GM23338 (cell line): Measurements from ENCODE around the gene HGF. TPM values are rescaled to one million over a fixed set of nuclear protein-coding genes. Genes with fewer than 3 reads are reported as not detected.

Source experiments
- ATAC-seq: fragments of 200-7000 bp; cut with Tn5 transposase; 3 replicates; pipeline ENCODE4 v1.9.1; 2020
- DNase-seq: peaks from one replicate; pipeline ENCODE4 v3.0.0-alpha.2; 2015; ENCODE audit warnings: low spot score
- H2AFZ ChIP-seq: fragments of 200-600 bp; sonication (generic); 2 replicates; pipeline ENCODE4 v1.8.0; 2016; ENCODE audit warnings: antibody characterized with exemption, mild to moderate bottlenecking, moderate library complexity
- H3F3A ChIP-seq: fragments of 200-600 bp; sonication (generic); replicated peaks from 2 replicates; pipeline ENCODE4 v1.8.0; 2017; ENCODE audit warnings: antibody characterized with exemption, mixed run types, low read depth
- H3K27ac ChIP-seq: fragments of 200-600 bp; sonication (generic); 2 replicates; pipeline ENCODE4 v1.6.1; 2016; ENCODE audit warnings: low read depth
- H3K27me3 ChIP-seq: fragments of 200-600 bp; sonication (generic); 2 replicates; pipeline ENCODE4 v1.8.0; 2016; ENCODE audit warnings: mild to moderate bottlenecking, mixed run types, moderate library complexity; ENCODE audit not compliant: insufficient read depth
- H3K36me3 ChIP-seq: fragments of 200-600 bp; sonication (generic); 2 replicates; pipeline ENCODE4 v1.8.0; 2016; ENCODE audit warnings: mild to moderate bottlenecking; ENCODE audit not compliant: insufficient read depth
- H3K4me1 ChIP-seq: fragments of 200-600 bp; sonication (generic); 2 replicates; pipeline ENCODE4 v1.8.0; 2016; ENCODE audit warnings: mild to moderate bottlenecking, moderate library complexity; ENCODE audit not compliant: insufficient read depth
- H3K4me2 ChIP-seq: fragments of 200-600 bp; sonication (generic); 2 replicates; pipeline ENCODE4 v1.7.1; 2017; ENCODE audit warnings: mixed run types
- H3K4me3 ChIP-seq: fragments of 200-600 bp; sonication (generic); 2 replicates; pipeline ENCODE4 v1.6.1; 2016; ENCODE audit warnings: mixed run types
- H3K79me2 ChIP-seq: fragments of 200-600 bp; sonication (generic); replicated peaks from 2 replicates; pipeline ENCODE4 v1.8.0; 2017; ENCODE audit warnings: mild to moderate bottlenecking; ENCODE audit not compliant: insufficient read depth
- H3K9me2 ChIP-seq: fragments of 200-600 bp; sonication (generic); 2 replicates; pipeline ENCODE4 v1.8.0; 2017; ENCODE audit not compliant: insufficient read depth
- H4K20me1 ChIP-seq: fragments of 200-600 bp; sonication (generic); replicated peaks from 2 replicates; pipeline ENCODE4 v1.8.0; 2017; ENCODE audit warnings: mild to moderate bottlenecking; ENCODE audit not compliant: insufficient read depth
- H3K27ac Mint-ChIP-seq: 2 replicates; pipeline ENCODE4 v1.8.0; 2020; ENCODE audit warnings: inconsistent platforms, mild to moderate bottlenecking, moderate library complexity, mixed read lengths
- H3K27me3 Mint-ChIP-seq: 3 replicates; pipeline ENCODE4 v1.8.0; 2022; ENCODE audit warnings: low read depth, mild to moderate bottlenecking, moderate library complexity, mixed read lengths, inconsistent platforms; ENCODE audit not compliant: insufficient read depth, poor library complexity
- H3K36me3 Mint-ChIP-seq: 3 replicates; pipeline ENCODE4 v1.8.0; 2021; ENCODE audit warnings: low read depth, mild to moderate bottlenecking, inconsistent platforms, moderate library complexity, mixed read lengths
- H3K4me1 Mint-ChIP-seq: 3 replicates; pipeline ENCODE4 v1.8.0; 2020; ENCODE audit warnings: mild to moderate bottlenecking, inconsistent platforms, mixed read lengths
- H3K4me3 Mint-ChIP-seq: 3 replicates; pipeline ENCODE4 v1.8.0; 2021; ENCODE audit warnings: moderate library complexity, mild to moderate bottlenecking, inconsistent platforms, mixed read lengths
- H3K9me3 Mint-ChIP-seq: 3 replicates; pipeline ENCODE4 v1.8.0; 2020; ENCODE audit warnings: moderate library complexity, mild to moderate bottlenecking, inconsistent platforms, mixed read lengths
- EZH2phosphoT487 ChIP-seq: fragments of 200-600 bp; sonication (generic); IDR thresholded peaks from one replicate; pipeline ENCODE4 v1.8.1; 2018; ENCODE audit warnings: antibody characterized with exemption; ENCODE audit not compliant: unreplicated experiment
- JUNB ChIP-seq: IDR thresholded peaks from one replicate; pipeline ENCODE4 v1.6.1; 2016; ENCODE audit warnings: antibody characterized with exemption; ENCODE audit not compliant: unreplicated experiment
- REST ChIP-seq: IDR thresholded peaks from one replicate; pipeline ENCODE4 v1.6.1; 2018; ENCODE audit warnings: antibody characterized with exemption; ENCODE audit not compliant: unreplicated experiment
- STAT1 ChIP-seq: IDR thresholded peaks from one replicate; pipeline ENCODE4 v1.6.1; 2016; ENCODE audit warnings: antibody characterized with exemption; ENCODE audit not compliant: unreplicated experiment
- ZNF114 ChIP-seq: fragments of 250-450 bp; sonication (Bioruptor Pico); IDR thresholded peaks from 2 replicates; pipeline ENCODE4 v1.5.0; 2020; ENCODE audit warnings: mild to moderate bottlenecking, moderate library complexity
- ZNF462 ChIP-seq: fragments of 250-450 bp; sonication (Bioruptor Pico); IDR thresholded peaks from 2 replicates; pipeline ENCODE4 v1.5.0; 2020; ENCODE audit warnings: mild to moderate bottlenecking, moderate library complexity
- polyA plus RNA-seq: library from polyadenylated mRNA; unstranded; fragments of >200 nt; fragmentation: Nextera tagmentation; extraction: Ambion mirVana; gene quantifications from 2 replicates; pipeline ENCODE4 v1.2.1, GENCODE V29; 2016
- total RNA-seq: library from RNA; depleted of rRNA; stranded (reverse); fragments of >200 nt; shearing (Covaris generic); gene quantifications from 2 replicates; pipeline ENCODE4 v1.2.3, GENCODE V29; 2014

Gene HGF
- total and polyA plus RNA-seq, 2 experiments from 2014 or later: 0.24 to 1.1 TPM

GRCh38 chr7:81803267-81803666 is 33.4 kb upstream of the HGF start:
- H3K4me3 ChIP-seq: no peak overlapping the region
- Mint-ChIP-seq H3K27ac (no peak overlapping the region), H3K36me3 (no peaks in the 10 kb centered on the region), H3K4me3 (no peak overlapping the region), H3K27me3 (no peaks in the 10 kb centered on the region), H3K9me3 (no peaks in the 10 kb centered on the region), H3K4me1 (no peaks in the 10 kb centered on the region)
- no peak for ATAC-seq
- no peak for DNase-seq
- H3K9me2 ChIP-seq: no peaks in the 10 kb centered on the region
- no peaks in the 10 kb centered on the region for H3K27me3 ChIP-seq
- H3K36me3 ChIP-seq: no peaks in the 10 kb centered on the region
- no peak overlapping the region for H3K27ac ChIP-seq
- TF ChIP-seq JUNB (no peak), STAT1 (no peak), ZNF114 (CRISPR knock-in tag) (no peak), ZNF462 (CRISPR knock-in tag) (no peak), REST (no peak), EZH2phosphoT487 (no peak)
- H3K79me2 ChIP-seq: no peaks in the 10 kb centered on the region
- no peaks in the 10 kb centered on the region for H3F3A ChIP-seq
- no peak overlapping the region for H2AFZ ChIP-seq
- H3K4me2 ChIP-seq: no peak overlapping the region
- H3K4me1 ChIP-seq: no peaks in the 10 kb centered on the region
- no peaks in the 10 kb centered on the region for H4K20me1 ChIP-seq
